Stimulated activated naive CD4-positive, alpha-beta T cell treated with Interleukin-2 at 50 U/mL for 16 hours (primary cell): ENCODE results near the gene ID1.
"Not testable (repeated sequence)": the region's sequence is repeated elsewhere in the genome, so short reads cannot be mapped to it uniquely, and the experiment has no call there.

Experiments used
- DNase-seq: peaks from one replicate; lab custom pipeline; 2025; lab: John Stamatoyannopoulos, UW

ID1 gene

DNA sequence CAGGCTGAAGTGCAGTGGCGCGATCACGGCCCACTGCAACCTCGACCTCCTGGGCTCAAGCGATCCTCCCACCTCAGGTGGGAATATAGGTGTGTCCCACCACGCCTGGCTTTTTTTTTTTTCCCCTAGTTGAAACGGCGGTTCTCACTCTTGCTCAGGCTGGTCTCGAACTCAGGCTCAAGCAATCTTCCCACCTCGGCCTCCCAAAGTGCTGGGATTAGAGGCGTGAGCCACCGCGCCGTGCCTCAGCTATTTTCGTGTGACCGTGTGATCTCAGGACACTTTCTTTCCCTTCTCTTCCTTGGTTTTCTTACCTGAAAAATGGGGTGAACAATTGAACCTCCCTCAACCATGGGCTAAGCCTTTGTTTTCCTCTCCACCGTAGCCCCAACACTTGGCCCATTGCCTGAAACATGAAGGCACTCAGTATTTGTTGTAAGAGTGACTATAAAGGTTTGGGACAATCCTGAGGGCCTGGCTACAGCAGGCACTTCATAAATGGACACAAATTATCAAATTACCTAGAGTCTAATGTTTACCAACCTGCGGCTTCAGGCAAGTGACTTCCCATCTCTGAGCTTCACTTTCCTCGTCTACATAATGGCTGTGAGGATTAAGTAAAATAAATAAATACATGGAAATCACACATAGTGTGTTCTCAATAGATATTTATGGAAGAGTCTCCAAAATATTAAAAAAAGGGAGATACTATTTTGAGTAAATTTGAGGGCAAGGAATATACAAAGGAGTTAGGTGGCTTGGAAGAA, 31.4 kb upstream of the ID1 start:
- no peak for DNase-seq

DNA sequence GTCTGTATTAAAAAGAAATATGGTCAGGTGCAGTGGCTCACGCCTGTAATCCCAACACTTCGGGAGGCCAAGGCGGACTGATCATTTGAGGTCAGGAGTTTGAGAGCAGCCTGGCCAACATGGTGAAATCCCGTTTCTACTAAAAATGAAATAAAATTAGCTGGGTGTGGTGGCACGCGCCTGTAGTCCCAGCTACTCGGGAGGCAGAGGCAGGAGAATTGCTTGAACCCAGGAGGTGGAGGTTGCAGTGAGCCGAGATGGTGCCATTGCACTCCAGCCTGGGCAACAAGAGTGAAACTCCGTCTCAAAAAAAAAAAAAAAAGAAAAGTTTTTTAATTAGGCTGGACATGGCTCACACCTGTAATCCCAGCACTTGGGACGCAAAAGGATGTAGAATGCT, 30.1 kb upstream of the ID1 start:
- not testable (repeated sequence) for DNase-seq

DNA sequence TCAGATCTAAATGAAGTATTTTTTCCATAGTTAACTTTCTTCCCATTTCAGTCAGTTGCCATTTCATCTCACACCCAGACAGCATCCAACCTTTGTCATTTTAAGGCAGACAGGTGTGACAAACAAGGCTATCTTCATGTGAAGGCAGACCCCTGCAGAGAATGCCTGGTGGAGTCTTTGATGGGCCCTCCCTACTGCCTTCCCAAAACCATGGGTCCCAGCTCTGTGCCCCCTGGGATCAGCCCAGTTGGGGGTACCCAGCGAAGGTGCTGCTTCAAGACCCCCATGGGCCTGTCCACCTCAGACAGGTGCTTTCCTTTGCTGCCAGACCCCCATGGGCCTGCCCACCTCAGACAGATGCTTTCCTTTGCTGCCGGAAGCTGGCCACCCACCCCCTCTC, 28.3 kb upstream of the ID1 start:
- DNase-seq = no peak

DNA sequence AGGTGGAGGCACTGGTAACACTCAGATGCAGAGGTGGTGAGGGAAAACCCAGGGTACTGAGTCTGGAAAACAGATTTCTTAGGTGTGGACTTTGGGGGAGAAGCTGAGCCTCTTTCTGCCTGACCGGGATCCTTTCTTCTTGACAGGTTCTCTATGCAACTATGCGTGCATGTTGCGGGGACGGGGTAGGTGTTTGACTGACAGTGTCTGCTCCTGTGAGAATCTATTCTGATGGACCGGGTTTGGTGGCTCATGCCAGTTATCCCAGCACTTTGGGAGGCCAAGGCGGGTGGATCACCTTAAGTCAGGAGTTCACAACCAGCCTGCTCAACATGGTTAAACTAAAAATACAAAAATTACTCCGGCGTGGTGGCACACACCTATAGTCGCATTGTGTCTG, 27.9 kb upstream of the ID1 start:
- DNase-seq = no peak

DNA sequence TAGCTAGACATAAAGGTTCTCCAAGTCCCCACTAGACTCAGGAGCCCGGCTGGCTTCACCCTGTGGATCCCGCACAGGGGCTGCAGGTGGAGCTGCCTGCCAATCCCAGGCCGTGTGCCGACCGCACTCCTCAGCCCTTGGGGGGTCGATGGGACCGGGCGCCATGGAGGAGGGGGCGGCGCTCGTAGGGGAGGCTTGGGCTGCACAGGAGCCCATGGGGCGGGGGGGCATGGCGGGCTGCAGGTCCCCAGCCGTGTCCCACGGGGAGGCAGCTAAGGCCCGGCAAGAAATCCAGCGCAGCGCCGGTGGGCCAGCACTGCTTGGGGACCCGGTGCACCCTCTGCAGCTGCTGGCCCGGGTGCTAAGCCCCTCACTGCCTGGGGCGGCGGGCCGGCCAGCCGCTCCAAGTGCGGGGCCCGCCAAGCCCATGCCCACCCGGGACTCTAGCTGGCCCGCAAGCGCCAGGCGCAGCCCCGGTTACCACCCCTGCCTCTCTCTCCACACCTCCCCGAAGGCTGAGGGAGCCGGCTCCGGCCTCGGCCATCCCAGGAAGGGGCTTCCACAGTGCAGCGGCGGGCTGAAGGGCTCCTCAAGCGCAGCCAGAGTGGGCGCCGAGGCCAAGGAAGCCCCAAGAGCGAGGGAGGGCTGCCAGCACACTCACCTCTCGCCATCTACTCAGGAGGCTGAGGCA, 26.5 kb upstream of the ID1 start:
- no peak for DNase-seq

DNA sequence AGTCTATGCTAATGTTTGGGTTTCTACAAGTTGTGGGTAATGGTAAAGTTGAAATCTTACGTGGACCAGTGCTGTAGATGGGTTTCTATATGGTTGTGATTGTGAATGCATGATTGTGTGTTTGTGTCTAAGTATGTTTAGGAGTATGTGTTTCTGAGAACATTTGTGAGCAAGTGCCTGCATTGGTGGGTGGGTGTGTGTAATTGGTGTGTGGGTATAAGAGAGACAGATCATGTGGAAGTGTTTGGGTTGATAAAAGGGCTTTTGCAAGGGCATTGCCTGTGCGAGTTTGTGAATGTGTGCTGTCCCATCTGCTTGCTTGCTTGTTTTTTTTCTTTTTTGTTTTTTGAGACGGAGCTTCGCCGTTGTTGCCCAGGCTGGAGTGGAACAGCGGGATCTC, 25.8 kb upstream of the ID1 start:
- DNase-seq = no peak

DNA sequence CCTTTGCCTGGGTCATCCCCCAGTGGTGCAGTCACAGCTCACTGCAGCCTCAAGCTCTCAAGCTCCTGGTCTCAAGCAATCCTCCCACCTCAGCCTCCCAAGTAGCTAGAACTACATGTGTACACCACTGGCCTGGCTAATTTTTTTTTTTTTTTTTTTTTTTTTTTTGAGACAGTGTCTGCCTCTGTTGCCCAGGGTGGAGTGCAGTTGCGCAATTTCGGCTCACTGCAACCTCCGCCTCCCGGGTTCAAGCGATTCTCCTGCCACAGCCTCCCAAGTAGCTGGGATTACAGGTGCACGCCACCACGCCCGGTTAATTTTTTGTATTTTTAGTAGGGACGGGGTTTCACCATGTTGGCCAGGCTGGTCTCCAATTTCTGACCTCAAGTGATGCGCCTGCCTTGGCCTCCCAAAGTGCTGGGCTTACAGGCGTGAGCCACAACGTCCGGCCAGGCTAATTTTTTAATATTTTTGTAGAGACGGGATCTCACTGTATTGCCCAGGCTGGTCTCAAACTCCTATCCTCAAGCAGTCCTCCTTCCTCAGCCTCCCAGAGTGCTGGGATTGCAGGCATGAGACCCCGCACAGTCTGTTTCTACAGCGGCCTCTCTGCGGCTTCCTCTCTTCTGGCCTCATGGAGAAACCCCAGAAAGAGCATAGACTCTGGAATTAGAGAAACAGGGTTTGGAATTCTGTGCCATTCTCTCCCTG, 25.0 kb upstream of the ID1 start:
- DNase-seq = not testable (repeated sequence)

DNA sequence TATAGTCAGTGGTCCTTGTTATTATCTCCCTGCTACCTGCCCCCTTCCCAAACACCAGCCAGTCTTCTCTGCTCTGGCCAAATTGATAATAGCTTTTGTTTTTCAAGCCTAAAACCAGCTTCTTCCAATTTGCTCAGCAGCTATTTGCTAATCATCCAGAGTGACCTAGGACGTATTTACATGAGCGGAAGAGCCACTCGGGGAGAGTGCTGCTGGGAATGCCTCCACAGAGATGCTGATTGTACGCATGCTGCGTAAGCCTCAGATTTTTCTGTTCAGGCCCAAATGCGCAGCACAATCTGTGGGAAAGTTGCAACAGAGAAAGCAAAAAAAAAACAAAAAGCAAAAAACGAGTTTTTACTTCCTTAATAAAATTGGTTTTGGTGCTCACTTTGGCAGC, 24.4 kb upstream of the ID1 start:
- DNase-seq = no peak

DNA sequence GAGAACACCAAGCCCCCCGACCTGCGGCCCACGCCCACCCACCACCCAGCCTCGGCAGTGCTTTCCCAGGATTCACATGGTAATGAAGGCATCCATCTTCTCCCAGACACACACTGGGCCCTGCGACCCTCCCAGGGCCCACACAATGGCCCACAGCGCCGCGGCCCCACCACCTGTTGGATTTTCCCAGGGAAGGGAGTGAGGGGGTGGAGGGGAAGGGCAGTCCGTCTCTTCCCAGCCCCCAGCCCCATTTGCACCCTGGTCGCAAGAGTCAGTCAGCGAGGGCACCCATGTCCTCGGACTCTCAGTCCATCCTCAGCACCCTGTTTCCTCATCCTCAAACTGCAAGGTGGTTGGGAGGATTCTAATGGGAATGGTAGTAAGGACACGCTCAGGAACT, 23.7 kb upstream of the ID1 start:
- DNase-seq = no peak

DNA sequence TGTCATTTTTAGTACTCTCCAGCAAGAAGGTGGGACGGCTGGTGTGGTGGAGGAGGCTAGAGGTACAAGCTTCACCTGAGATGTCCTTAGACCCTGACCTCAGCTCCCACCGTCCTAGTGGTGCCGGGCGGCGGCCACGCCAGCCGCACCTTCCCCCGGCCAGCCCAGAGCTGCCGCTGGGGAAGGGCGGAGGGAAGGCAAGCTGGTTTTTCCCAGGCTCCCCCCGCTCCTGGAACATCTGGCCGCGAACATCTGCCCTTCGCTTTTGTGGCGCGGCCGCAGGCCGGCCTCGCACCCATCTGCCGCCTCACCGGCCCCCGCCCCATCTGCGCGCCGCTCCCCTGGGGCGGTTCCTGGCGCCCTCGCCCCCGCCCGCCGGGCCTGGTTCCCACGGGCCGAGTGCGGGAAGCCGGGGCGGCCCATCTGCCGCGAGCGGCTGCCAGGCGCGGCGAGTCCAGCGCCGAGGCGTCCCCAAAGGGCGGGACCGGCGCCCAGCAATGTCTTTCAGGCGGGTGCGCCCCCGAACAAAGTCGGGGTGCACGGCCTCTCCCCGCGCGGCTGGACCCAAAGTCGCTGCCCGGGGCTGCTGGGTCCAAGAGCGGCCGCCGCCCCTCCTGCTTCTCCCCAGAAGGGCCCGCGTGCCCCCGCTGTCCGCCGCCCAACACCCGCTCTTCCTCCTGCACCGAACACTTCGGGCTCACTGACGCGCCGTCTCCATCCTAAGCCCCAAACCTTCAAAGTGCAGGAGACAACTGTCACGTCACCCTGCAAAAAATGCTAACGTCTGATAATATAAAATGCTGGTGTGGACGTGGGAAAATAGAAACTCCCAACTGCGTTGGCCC, 17.3 kb upstream of the ID1 start:
- no peak for DNase-seq

DNA sequence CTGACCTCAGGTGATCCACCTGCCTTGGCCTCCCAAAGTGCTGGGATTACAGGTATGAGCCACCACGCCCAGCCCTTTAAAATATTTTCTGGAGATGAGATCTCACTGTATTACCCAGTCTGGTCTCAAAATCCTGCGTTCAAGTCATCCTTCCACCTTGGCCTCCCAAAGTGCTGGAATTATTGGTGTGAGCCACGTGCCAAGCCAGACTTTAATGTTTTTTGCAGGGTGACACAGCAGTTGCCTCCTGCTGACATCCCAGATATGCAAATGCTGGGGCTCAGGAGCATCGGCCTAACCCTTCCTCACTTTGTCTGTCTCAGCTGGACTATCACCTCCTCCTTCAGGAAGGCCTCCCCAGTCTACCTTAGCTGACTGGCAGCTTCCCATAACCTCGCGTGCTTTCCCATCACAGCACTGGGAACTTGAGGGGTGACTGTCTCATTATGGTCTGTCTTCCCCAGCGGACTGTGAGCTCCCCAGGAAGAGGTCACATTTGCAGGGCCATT, 14.3 kb upstream of the ID1 start:
- DNase-seq = no peak

DNA sequence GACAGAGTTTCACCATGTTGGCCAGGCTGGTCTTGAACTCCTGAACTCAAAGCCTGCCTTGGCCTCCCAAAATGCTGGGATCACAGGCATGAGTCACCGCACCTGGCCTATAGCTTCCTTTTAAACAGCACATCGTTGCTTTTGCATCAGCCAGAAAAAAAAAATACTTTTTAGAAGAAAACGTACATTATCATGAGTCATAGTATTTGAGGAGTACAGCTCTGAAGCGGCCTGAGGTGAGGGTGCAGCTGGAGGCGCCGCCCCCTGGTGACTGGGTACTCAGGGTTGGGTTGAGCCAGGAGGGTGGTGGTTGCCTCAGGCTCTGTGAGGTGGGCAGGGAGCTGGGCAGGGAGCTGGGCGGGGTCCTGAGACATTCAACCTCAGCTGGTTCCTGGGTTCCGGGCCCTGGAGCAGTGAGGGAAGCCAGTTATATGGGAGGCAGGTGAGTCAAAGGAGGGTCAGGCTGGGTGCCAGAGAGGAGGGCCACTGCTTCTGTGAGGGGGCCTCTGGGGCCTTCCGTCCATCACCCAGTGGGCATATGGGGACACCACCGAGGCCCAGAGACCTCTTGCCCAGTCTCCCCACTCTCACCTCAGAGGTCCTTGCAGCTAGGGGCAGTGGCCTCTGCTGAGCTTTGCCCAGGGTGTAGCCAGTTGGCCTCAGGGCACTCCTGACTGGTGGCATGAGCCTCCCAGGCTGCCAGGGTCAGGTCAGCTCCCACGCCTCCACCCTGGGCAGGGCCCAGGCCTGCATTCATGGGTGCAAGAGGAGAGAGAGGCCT, 11.7 kb upstream of the ID1 start:
- no peak for DNase-seq

DNA sequence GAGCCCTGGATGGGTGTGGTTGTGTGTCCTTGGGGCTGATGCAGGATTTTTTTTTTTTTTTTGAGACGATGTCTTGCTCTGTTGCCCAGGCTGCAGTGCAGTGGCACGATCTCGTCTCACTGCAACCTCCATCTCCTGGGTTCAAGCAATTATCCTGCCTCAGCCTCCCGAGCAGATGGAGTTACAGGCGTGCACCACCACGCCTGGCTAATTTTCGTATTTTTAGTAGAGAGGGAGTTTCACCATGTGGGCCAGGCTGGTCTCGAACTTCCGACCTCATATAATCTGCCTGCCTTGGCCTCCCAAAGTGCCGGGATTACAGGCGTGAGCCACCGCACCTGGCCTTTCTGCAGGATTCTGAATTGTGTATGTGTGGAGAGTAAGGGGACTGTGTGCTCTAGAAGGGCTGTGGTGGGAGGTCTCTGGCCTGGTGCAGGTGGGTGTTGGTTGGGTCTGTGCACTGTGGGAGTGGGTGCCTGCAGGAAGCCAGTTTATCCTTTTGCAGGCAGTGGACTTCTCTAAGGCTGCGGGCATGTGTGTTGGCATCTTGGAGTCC, 11.0 kb upstream of the ID1 start:
- DNase-seq = no peak

DNA sequence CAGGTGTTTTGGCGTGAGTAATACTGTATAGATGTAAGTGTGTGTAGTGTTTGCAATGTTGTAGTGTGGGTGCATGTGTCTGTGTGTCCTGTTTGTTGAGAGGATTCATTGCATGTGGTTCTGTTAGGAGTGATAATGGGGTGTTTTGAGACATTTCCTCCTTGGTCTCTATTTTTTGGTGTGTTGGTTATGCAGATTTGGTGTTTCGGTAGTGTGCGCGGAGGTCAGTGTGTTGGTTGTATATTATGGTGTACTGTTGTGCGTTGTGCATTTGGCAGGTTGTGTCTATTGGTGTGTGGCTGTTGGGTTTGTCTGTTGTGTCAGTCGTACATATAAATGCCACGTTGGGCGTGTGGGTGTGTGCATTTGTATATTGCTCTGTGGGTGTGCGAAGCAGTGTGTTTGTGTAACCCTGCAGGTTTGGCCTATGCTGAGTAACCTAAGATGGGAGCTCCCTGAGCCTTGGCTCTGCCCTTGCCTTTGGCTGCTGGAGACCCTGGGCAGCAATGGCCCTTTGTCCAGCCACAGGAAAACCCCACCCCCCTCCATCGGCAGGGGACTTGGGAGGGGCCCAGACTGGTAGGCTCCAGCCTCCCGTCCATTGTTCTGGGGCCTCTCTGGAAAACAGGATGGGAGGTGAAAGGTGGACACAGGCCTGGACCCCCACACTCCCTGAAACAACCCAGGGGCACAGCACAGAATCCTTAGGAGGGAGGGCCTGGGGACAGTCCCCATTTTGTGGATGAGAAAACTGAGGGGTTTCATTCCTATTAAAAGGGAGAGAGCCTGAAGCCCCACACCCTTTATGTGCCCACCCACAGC, 10.3 kb upstream of the ID1 start:
- DNase-seq = no peak

DNA sequence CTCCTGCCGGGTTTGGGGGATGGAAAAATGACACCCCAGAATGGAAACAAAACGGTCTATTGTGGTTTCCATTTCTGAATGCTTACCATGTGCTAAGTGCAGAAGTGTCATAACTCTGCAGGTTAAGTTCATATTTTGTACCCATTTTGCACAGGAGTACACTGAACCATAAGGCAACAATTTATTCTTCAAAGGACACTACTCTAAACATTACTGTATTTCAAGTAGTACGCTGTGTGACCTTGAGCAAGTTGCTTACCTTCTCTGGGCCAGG, 9.8 kb upstream of the ID1 start:
- DNase-seq = no peak

DNA sequence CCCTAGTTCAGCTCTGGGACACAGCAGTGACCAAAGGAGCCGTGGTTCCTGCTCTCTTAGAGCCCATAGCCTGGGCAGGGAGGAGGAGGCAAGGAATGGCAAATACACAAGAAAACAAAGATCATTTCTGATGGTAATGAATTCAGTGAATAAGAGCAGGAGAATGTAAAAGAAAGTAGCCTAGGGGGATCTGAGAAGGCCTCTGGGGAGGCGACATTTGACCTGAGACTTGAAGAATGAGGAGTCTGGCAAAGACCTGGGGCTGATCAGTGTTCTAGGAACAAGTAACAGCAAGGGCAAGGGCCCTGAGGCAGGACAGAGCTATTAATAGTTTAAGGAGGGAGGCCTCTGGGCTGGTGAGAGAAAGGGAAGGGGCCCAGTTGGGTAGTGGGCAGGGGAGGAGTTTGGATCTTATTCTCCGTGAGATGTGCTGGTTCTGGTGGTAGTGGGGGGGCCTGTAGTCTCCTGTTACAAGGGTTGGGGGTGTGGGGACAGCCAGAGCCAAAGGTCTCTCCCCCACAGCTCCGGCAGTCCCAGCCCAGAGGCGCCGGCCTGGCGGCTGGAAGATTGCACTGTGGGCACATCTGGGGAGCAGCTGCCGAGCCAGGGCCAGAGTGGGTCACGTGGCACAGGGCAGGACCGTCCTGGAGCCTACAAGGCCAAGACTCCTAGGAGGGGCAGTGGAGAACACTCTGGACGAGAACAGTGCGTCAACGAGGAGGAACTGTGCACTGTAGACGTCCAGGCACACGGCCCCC, 9.3 kb upstream of the ID1 start:
- no peak for DNase-seq

DNA sequence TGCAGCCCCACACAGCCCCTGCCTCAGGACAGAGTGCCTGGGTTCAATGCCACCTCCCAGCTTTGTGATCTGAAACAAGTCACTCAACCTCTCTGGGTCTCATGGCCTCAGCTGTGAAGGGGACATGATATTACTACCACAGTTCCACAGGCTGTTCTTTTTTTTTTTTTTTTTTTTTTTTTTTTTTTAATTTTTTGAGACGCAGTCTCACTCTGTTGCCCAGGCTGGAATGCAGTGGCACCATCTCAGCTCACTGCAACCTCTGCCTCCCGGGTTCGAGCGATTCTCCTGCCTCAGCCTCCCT, 8.7 kb upstream of the ID1 start:
- DNase-seq = not testable (repeated sequence)

DNA sequence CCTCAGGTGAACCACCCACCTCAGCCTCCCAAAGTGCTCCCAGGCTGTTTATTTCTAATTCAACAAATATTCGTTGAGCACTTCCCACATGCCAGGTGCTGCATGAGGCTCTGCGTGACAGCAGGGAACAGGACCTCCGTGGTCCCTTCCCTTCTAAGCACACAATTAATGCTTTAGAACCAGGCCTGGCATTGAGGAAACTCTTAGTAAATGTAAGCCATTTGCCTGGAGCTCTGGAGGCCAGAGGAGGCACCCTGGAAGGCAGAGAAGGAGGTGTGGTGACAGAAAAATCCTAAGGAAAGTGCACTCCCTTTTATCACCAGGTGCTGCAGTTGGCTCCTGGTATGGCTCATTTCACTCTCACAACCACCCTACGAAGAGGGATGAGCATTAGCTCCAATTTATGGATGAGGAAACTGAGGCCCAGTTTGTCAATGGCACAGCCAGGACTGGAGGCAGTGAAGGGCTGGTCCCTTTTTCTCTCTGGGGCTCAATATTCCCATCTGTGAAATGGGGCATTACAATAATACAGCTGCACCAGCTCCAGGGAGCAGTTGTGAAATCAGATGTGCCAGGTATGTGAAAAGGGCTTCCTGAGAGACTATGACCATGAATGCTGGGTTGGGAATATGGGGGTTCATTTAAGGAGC, 8.1 kb upstream of the ID1 start:
- DNase-seq = no peak

DNA sequence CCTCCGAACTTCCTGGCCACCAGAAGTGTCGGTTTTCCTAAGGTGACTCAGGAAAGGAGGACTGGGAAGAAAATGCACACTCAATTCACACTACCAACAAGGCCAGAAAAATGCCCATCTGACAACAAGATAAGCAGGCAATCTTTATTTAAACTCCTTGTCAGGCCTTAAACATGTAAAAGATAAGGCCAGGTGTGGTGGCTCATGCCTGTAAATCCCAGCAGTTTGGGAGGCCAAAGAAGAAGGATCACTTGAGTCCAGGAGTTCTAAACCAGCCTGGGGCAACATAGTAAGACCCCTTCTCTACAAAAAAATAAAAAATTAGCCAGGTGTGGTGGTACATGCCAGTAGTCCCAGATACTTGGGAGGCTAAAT, 7.6 kb upstream of the ID1 start:
- no peak for DNase-seq
